Gastrocnemius medialis (tissue), 4 donors: Measurements from ENCODE around the gene AK2. TPM values are rescaled to one million over a fixed set of nuclear protein-coding genes. Genes with fewer than 3 reads are reported as not detected.

Source experiments
- ATAC-seq, 2 donors: fragments of 150-250 bp; one replicate each; pipeline ENCODE4 v1.9.1; 2016
- DNase-seq, 2 donors: peaks; one replicate each; pipeline ENCODE4 v3.0.0-alpha.2; 2019
- H3K27ac ChIP-seq, 4 donors: fragments of 200-600 bp; sonication (generic); 1 replicate in 1 of 4; 2 replicates in 3 of 4; pipeline ENCODE4 v1.5.1; 2016 to 2018; ENCODE audit warnings: mild to moderate bottlenecking in 2 of 4, moderate library complexity in 1 of 4
- H3K27me3 ChIP-seq, 3 donors: fragments of 200-600 bp; sonication (generic) in 2 of 3; 1 replicate in 1 of 3; 2 replicates in 2 of 3; pipeline versions ENCODE4 v1.5.1 to v1.6.0; 2016 to 2019; ENCODE audit warnings: mild to moderate bottlenecking in 1 of 3, moderate library complexity in 1 of 3
- H3K36me3 ChIP-seq, 2 donors: fragments of 200-600 bp; sonication (generic) in 1 of 2; one replicate each; pipeline ENCODE4 v1.5.1; 2017 to 2018
- H3K4me1 ChIP-seq, 2 donors: fragments of 200-600 bp; sonication (generic) in 1 of 2; one replicate each; pipeline ENCODE4 v1.5.1; 2016 to 2017; ENCODE audit warnings: mild to moderate bottlenecking in 2 of 2
- H3K4me3 ChIP-seq, 4 donors: fragments of 200-600 bp; sonication (generic) in 3 of 4; 1 replicate in 1 of 4; 2 replicates in 3 of 4; pipeline ENCODE4 v1.5.1; 2016 to 2019; ENCODE audit warnings: mild to moderate bottlenecking in 2 of 4
- H3K9me3 ChIP-seq, 3 donors: fragments of 200-600 bp; sonication (generic) in 2 of 3; 1 replicate in 1 of 3; 2 replicates in 2 of 3; pipeline ENCODE4 v1.5.1; 2016 to 2019
- POLR2A ChIP-seq, 2 donors: fragments of 450-650 bp; IDR thresholded peaks; one replicate each; pipeline ENCODE4 v1.6.1; 2017; ENCODE audit warnings: antibody characterized with exemption in 2 of 2, mild to moderate bottlenecking in 2 of 2, moderate library complexity in 2 of 2
- in situ Hi-C, 4 donors: fragments of 200-750 bp; cut with MboI; loops; one replicate each; pipeline versions ENCODE4 v1.15.0 to v1.8.0; 2017; ENCODE audit warnings: low sequenced_read_pairs in 4 of 4
- intact Hi-C: fragments of 100-400 bp; cut with DNase I; formaldehyde crosslinking; loops from one replicate; pipeline ENCODE4 v1.15.1; 2023; ENCODE audit warnings: low total_unique reads
- total RNA-seq, 4 donors: library from RNA; depleted of rRNA; stranded (reverse); fragments of >200 nt; gene quantifications; one replicate each; pipeline versions ENCODE4 v1.1.0 to v1.2.3, GENCODE V29; 2016
- TF ChIP-seq, protein P1 (sequence below), 5 experiments: fragments of 450-650 bp in 3 of 5; fragments of 200-600 bp in 2 of 5; sonication (generic) in 2 of 5; IDR thresholded peaks in 4 of 5; conservative IDR thresholded peaks in 1 of 5; 1 replicate in 4 of 5; 2 replicates in 1 of 5; pipeline ENCODE4 v1.5.1; 2016 to 2019; ENCODE audit warnings: antibody characterized with exemption in 5 of 5, mild to moderate bottlenecking in 3 of 5, moderate library complexity in 3 of 5

Gene AK2
- total RNA-seq, 4 donors from 2014 or later = 125 to 261 (median 152) TPM

DNA sequence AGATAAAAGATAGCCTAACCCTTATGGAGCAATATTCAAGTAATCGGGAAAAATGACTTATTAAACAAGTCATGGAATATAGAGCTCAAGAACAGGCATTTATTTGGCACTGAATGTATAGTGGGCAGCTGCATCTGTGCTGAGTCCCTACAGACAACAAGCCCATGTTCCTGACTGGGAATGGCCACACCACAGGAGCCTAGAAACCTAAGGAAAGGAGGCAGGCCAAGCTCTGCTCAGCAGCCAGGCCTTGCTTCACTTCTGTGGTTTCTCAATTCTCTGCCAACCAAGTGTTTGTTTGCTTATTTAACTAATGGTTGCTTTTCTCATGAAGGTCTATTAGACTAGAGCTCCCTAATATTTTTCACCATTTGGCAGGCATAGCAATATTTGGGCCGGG is 21.5 kb downstream of the AK2 start:
- Histone ChIP-seq H3K36me3 (peaks cover 0 to 48% of the 10 kb centered on the region in 2 donors), H3K4me3 (no peak overlapping the region), H3K27ac (peak overlapping the region in 3 of 4 donors; percentile 12 to 59 (median 49)), H3K27me3 (no peaks in the 10 kb centered on the region), H3K9me3 (no peaks in the 10 kb centered on the region), H3K4me1 (peaks cover 15 to 29% of the 10 kb centered on the region in 2 donors)
- intact Hi-C loops (no loop called here), in situ Hi-C loops (no loop called here)
- ATAC-seq (peak in 1 of 2 donors; percentile 29), DNase-seq (peak in 1 of 2 donors; percentile 35)
- TF ChIP-seq, protein P1, sequence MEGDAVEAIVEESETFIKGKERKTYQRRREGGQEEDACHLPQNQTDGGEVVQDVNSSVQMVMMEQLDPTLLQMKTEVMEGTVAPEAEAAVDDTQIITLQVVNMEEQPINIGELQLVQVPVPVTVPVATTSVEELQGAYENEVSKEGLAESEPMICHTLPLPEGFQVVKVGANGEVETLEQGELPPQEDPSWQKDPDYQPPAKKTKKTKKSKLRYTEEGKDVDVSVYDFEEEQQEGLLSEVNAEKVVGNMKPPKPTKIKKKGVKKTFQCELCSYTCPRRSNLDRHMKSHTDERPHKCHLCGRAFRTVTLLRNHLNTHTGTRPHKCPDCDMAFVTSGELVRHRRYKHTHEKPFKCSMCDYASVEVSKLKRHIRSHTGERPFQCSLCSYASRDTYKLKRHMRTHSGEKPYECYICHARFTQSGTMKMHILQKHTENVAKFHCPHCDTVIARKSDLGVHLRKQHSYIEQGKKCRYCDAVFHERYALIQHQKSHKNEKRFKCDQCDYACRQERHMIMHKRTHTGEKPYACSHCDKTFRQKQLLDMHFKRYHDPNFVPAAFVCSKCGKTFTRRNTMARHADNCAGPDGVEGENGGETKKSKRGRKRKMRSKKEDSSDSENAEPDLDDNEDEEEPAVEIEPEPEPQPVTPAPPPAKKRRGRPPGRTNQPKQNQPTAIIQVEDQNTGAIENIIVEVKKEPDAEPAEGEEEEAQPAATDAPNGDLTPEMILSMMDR (IDR thresholded peaks at IDR 0.05 in 4 of 5, conservative IDR thresholded peaks at IDR 0.05 in 1 of 5) = no peak
- TF ChIP-seq POLR2A (IDR thresholded peaks at IDR 0.05) = no peak

DNA sequence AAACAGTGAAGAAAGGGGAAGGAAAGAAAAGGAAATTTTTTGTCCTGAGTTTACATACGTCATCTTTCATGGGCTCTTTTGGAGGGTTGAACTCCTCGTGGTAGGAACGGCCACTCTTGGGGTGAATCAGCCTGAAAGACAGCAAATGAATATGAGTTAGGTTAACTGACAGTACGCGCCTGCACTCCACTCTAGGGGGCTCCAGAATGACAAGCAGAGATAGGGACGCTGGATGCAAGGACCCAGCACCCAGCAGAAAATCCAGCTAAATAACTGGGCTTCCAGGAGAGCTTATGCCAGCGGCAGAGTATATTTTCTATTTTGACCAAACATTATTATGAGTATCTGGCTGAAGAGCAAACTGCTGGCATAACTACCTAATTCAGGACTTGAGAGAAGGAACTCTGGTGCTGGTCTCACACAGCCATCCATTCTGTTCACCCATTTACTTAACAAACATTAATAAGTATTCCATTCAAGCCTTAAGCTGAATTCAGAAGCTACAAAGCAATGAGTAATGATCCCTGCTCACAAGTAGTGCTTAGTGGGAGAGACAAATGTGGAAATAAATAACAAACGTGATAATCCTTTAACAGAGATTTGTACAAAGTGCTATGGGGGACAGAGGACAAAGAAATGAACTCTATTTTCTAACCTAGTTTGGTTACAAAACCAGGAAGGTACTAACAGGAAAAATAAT is 22.1 kb downstream of the AK2 start:
- intact Hi-C loops = no loop called here
- H3K27ac ChIP-seq = peak overlapping the region in 3 of 4 donors; percentile 12 to 59 (median 49)
- H3K4me3 ChIP-seq = no peak overlapping the region
- no peak for TF ChIP-seq POLR2A (IDR thresholded peaks at IDR 0.05)
- TF ChIP-seq, protein P1 (IDR thresholded peaks at IDR 0.05 in 4 of 5, conservative IDR thresholded peaks at IDR 0.05 in 1 of 5) = no peak
- DNase-seq (no peak), ATAC-seq (no peak)
- in situ Hi-C loops = no loop called here
- H3K4me1 ChIP-seq = peaks cover 15 to 31% of the 10 kb centered on the region in 2 donors
- no peaks in the 10 kb centered on the region for H3K27me3 ChIP-seq
- H3K9me3 ChIP-seq = no peaks in the 10 kb centered on the region
- H3K36me3 ChIP-seq = peaks cover 0 to 42% of the 10 kb centered on the region in 2 donors

DNA sequence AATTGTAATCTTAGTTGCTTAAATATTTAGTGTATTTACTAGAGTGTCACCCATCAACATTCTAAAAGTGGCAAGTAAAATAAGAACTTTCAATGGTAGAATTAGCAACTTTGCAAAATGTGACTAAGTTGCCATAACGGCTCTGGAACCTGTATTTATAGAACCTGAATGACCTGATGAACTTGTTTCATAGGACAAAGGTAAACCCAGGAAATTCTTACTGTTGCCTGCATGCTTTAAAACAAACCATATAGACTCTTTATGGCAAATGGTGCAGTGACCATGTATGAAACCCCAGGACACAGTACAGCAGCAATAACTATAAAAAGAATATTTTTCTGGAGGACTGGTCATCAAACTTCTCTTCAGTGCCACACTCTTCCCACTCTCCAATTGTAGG is 22.9 kb downstream of the AK2 start:
- no peaks in the 10 kb centered on the region for H3K9me3 ChIP-seq
- no peak overlapping the region for H3K27ac ChIP-seq
- intact Hi-C loops (no loop called here), in situ Hi-C loops (no loop called here)
- TF ChIP-seq, protein P1 (IDR thresholded peaks at IDR 0.05 in 4 of 5, conservative IDR thresholded peaks at IDR 0.05 in 1 of 5) = no peak
- TF ChIP-seq POLR2A (IDR thresholded peaks at IDR 0.05) = no peak
- ATAC-seq = no peak
- no peaks in the 10 kb centered on the region for H3K27me3 ChIP-seq
- DNase-seq = no peak
- peaks cover 0 to 39% of the 10 kb centered on the region in 2 donors for H3K36me3 ChIP-seq
- H3K4me1 ChIP-seq = peaks cover 22 to 34% of the 10 kb centered on the region in 2 donors
- no peak overlapping the region for H3K4me3 ChIP-seq

DNA sequence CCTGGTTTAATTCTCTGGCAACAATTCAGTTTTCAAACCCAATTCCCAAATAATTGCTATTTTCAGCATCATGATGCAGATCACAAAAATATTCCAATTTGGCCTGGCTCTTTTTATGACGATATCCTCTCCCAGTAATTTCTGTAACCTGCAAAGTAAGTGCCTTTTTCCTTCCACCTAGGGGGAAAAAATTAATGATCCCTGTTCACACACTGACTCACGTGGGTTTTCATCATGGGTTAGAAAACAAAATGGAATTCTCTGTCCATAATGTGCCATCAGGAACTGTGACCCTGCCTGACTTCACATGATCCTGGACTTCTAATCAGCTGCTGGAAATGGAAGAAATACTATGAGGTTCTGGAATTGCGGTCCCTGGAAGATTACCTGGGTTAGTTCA is 24.5 kb downstream of the AK2 start:
- H3K9me3 ChIP-seq = no peaks in the 10 kb centered on the region
- TF ChIP-seq, protein P1 (IDR thresholded peaks at IDR 0.05 in 4 of 5, conservative IDR thresholded peaks at IDR 0.05 in 1 of 5) = no peak
- no peak for TF ChIP-seq POLR2A (IDR thresholded peaks at IDR 0.05)
- peak overlapping the region; percentile 69 to 77 (median 74) for H3K27ac ChIP-seq
- in situ Hi-C loops = no loop called here
- peaks cover 35 to 48% of the 10 kb centered on the region in 2 donors for H3K4me1 ChIP-seq
- no peak overlapping the region for H3K4me3 ChIP-seq
- ATAC-seq (no peak), DNase-seq (no peak)
- peaks cover 0 to 48% of the 10 kb centered on the region in 2 donors for H3K36me3 ChIP-seq
- H3K27me3 ChIP-seq = no peaks in the 10 kb centered on the region
- intact Hi-C loops = no loop called here
